ENCODE measurements around the gene PPIL4. TPM values are rescaled to one million over a fixed set of nuclear protein-coding genes. Genes with fewer than 3 reads are reported as not detected.

The PPIL4 gene
- total and polyA plus RNA-seq, 3 donors from 2014 or later: 13.9 to 39.4 (median 36.0) TPM

- WGBS, 2 donors: 69 to 71% methylated on average over 5 to 7 of the region's 7 CpGs
- H3K9me3 ChIP-seq: no peaks in the 10 kb centered on the region
- H3K4me3 ChIP-seq: no peak overlapping the region
- no peak for TF ChIP-seq POLR2A (IDR thresholded peaks at IDR 0.05)
- no peak for TF ChIP-seq CTCF (IDR thresholded peaks at IDR 0.05)
- peaks cover 18% of the 10 kb centered on the region for H3K4me1 ChIP-seq
- no peaks in the 10 kb centered on the region for H3K36me3 ChIP-seq (ENCODE audit: low read depth, missing control alignments)
- intact Hi-C loops (cut with DNase I; ENCODE audit: low total_unique reads): no loop called here
- no peak overlapping the region for H3K27ac ChIP-seq
- no peaks in the 10 kb centered on the region for H3K27me3 ChIP-seq
- no peak for DNase-seq
These were observed 88.4 kb downstream of the PPIL4 start for GRCh38 chr6:149457316-149457884.

GRCh38 chr6:149456311-149457021 is 89.4 kb downstream of the PPIL4 start:
- WGBS, 2 donors: 66 to 81% methylated on average over 7 to 49 of the region's 49 CpGs
- Histone ChIP-seq H3K27ac (no peak overlapping the region), H3K27me3 (no peaks in the 10 kb centered on the region), H3K9me3 (no peaks in the 10 kb centered on the region), H3K4me3 (peak overlapping the region in 1 of 2 donors; percentile 27), H3K4me1 (peaks cover 18% of the 10 kb centered on the region), H3K36me3 (ENCODE audit: low read depth, missing control alignments) (no peaks in the 10 kb centered on the region)
- no peak for DNase-seq
- TF ChIP-seq CTCF (IDR thresholded peaks at IDR 0.05) (no peak), POLR2A (IDR thresholded peaks at IDR 0.05) (no peak)
- intact Hi-C loops (cut with DNase I; ENCODE audit: low total_unique reads): no loop called here

GRCh38 chr6:149455031-149455732 is 90.7 kb downstream of the PPIL4 start:
- intact Hi-C loops (cut with DNase I; ENCODE audit: low total_unique reads): no loop called here
- Histone ChIP-seq H3K4me3 (no peak overlapping the region), H3K36me3 (ENCODE audit: low read depth, missing control alignments) (no peaks in the 10 kb centered on the region), H3K27ac (no peak overlapping the region), H3K9me3 (no peaks in the 10 kb centered on the region), H3K27me3 (no peaks in the 10 kb centered on the region), H3K4me1 (peaks cover 21% of the 10 kb centered on the region)
- TF ChIP-seq POLR2A (IDR thresholded peaks at IDR 0.05): no peak
- TF ChIP-seq CTCF (IDR thresholded peaks at IDR 0.05): no peak
- DNase-seq: no peak
- 60 to 74% methylated on average over 2 to 11 of the region's 11 CpGs for whole genome bisulfite sequencing, 2 donors

Small RNA genes lying within 50 kb of the gene (small RNA-seq; reads per million reads assigned to genes)
- gene RF00410 (0 reads per million in 2 donors), gene RNU7-3P (0 to 0.85 reads per million in 2 donors)

Other genes with a start within 250 kb of the PPIL4 start
- 10 to 100 TPM; 61.0 to 84.7 TPM for gene TAB2, start 228.3 kb downstream of the PPIL4 start, total RNA-seq
- gene TAB2, start 228.3 kb downstream of the PPIL4 start, polyA plus RNA-seq (ENCODE audit: insufficient read depth, low read depth, low replicate concordance): 45.1 TPM
- 1 to 10 TPM; 4.6 to 6.3 TPM for gene SUMO4, start 145.8 kb downstream of the PPIL4 start, total RNA-seq
- not detected for gene SUMO4, start 145.8 kb downstream of the PPIL4 start, polyA plus RNA-seq (ENCODE audit: insufficient read depth, low read depth, low replicate concordance)
- gene ZC3H12D, start 61.0 kb downstream of the PPIL4 start, total RNA-seq: 1 to 10 TPM; 1.4 to 2.1 TPM
- 0.61 TPM for gene ZC3H12D, start 61.0 kb downstream of the PPIL4 start, polyA plus RNA-seq (ENCODE audit: insufficient read depth, low read depth, low replicate concordance)
- gene GINM1, start 20.3 kb upstream of the PPIL4 start, total RNA-seq: 10 to 100 TPM; 47.5 to 58.7 TPM
- 80.3 TPM for gene GINM1, start 20.3 kb upstream of the PPIL4 start, polyA plus RNA-seq (ENCODE audit: insufficient read depth, low read depth, low replicate concordance)
- 10 to 100 TPM; 46.6 to 49.4 TPM for gene KATNA1, start 102.7 kb upstream of the PPIL4 start, total RNA-seq
- 81.5 TPM for gene KATNA1, start 102.7 kb upstream of the PPIL4 start, polyA plus RNA-seq (ENCODE audit: insufficient read depth, low read depth, low replicate concordance)
- gene LATS1, start 172.1 kb upstream of the PPIL4 start, total RNA-seq: 10 to 100 TPM; 35.0 to 38.7 TPM
- gene LATS1, start 172.1 kb upstream of the PPIL4 start, polyA plus RNA-seq (ENCODE audit: insufficient read depth, low read depth, low replicate concordance): 17.4 TPM
- gene NUP43, start 200.5 kb upstream of the PPIL4 start, total RNA-seq: 10 to 100 TPM; 28.3 to 32.2 TPM
- gene NUP43, start 200.5 kb upstream of the PPIL4 start, polyA plus RNA-seq (ENCODE audit: insufficient read depth, low read depth, low replicate concordance): 14.8 TPM
- 100 to 1,000 TPM; 196 to 220 TPM for gene PCMT1, start 203.7 kb upstream of the PPIL4 start, total RNA-seq
- gene PCMT1, start 203.7 kb upstream of the PPIL4 start, polyA plus RNA-seq (ENCODE audit: insufficient read depth, low read depth, low replicate concordance): 192 TPM

Measured in testis (tissue), 3 donors.